GM12878 (cell line): ENCODE measurements around the gene ATP6V1G3. TPM values are rescaled to one million over a fixed set of nuclear protein-coding genes. Genes with fewer than 3 reads are reported as not detected.

Source experiments
- ATAC-seq: fragments of 200-7000 bp; cut with Tn5 transposase; 3 replicates; pipeline ENCODE4 v1.9.1; 2020; ENCODE audit warnings: mild to moderate bottlenecking, moderate library complexity
- BruUV-seq: library from RNA; stranded (reverse); fragments of 400-500 nt; replicated peaks from 2 replicates; lab custom pipeline; 2021; lab: Mats Ljungman, UMichigan
- CTCF ChIA-PET: fragments of 300-600 bp; sonication (Branson Sonifier 250); formaldehyde crosslinking; extraction: SDS; loops from one replicate; lab custom pipeline; 2021; ENCODE audit warnings: inconsistent platforms; lab: Yijun Ruan, JAX
- POLR2A ChIA-PET: fragments of 350-600 bp; formaldehyde crosslinking; extraction: SDS; loops from one replicate; lab custom pipeline; 2021; ENCODE audit warnings: inconsistent platforms; lab: Charles Lee
- RAD21 ChIA-PET: fragments of 300-600 bp; sonication (Branson Sonifier 250); formaldehyde crosslinking; loops from one replicate; lab custom pipeline; 2023; ENCODE audit warnings: antibody characterized with exemption; ENCODE audit not compliant: unreplicated experiment; lab: Charles Lee
- SMC1A ChIA-PET: fragments of 300-600 bp; sonication (Branson Sonifier 250); formaldehyde crosslinking; loops from one replicate; lab custom pipeline; 2023; ENCODE audit not compliant: unreplicated experiment, uncharacterized antibody; lab: Charles Lee
- DNase-seq: peaks from one replicate; pipeline ENCODE4 v3.0.0-alpha.2; 2011; ENCODE audit warnings: low read depth, low spot score
- FAIRE-seq: peaks from 3 replicates; lab custom pipeline; 2011; peaks lifted over from hg19 to GRCh38; lab: Jason Lieb, UNC
- H2AFZ ChIP-seq: 2 replicates; pipeline ENCODE4 v1.6.0; 2011; ENCODE audit warnings: low read depth, low read length, control low read depth; ENCODE audit not compliant: control insufficient read depth
- H3K27ac ChIP-seq: 2 replicates; pipeline ENCODE4 v1.5.1; 2011; ENCODE audit warnings: control low read depth; ENCODE audit not compliant: control insufficient read depth, insufficient read depth
- H3K27me3 ChIP-seq, 2 experiments: replicated peaks in 1 of 2; 2 replicates each; pipeline versions ENCODE4 v1.6.0 to v1.6.1; 2011; ENCODE audit warnings: low read length in 1 of 2; ENCODE audit not compliant: control insufficient read depth in 2 of 2, insufficient read depth in 2 of 2
- H3K36me3 ChIP-seq, 2 experiments: 2 replicates each; pipeline ENCODE4 v1.5.1; 2011; ENCODE audit warnings: low read length in 1 of 2; ENCODE audit not compliant: control insufficient read depth in 2 of 2, insufficient read depth in 2 of 2
- H3K4me1 ChIP-seq: 2 replicates; pipeline ENCODE4 v1.6.1; 2011; ENCODE audit warnings: mild to moderate bottlenecking, low read length, moderate library complexity, mixed read lengths; ENCODE audit not compliant: control insufficient read depth, insufficient read depth
- H3K4me2 ChIP-seq: 2 replicates; pipeline ENCODE4 v1.6.0; 2011; ENCODE audit warnings: control low read depth; ENCODE audit not compliant: control insufficient read depth, insufficient read depth
- H3K4me3 ChIP-seq: fragments of 200-600 bp; sonication (generic); 2 replicates; pipeline ENCODE4 v1.5.1; 2016
- H3K79me2 ChIP-seq: 2 replicates; pipeline ENCODE4 v1.6.0; 2011; ENCODE audit warnings: low read length; ENCODE audit not compliant: control insufficient read depth, insufficient read depth
- H3K9ac ChIP-seq: 2 replicates; pipeline ENCODE4 v1.8.0; 2011; ENCODE audit warnings: low read length, control low read depth, mixed read lengths; ENCODE audit not compliant: control insufficient read depth, insufficient read depth
- H3K9me3 ChIP-seq: replicated peaks from 3 replicates; pipeline ENCODE4 v1.5.1; 2011; ENCODE audit warnings: mild to moderate bottlenecking, low read length; ENCODE audit not compliant: control insufficient read depth, insufficient read depth
- H4K20me1 ChIP-seq: 2 replicates; pipeline ENCODE4 v1.6.0; 2011; ENCODE audit not compliant: control insufficient read depth, insufficient read depth
- BACH1 ChIP-seq: fragments of 450-650 bp; IDR thresholded peaks from 2 replicates; pipeline ENCODE4 v1.6.1; 2017; ENCODE audit warnings: mild to moderate bottlenecking, borderline replicate concordance
- GABPA ChIP-seq: IDR thresholded peaks from 2 replicates; pipeline ENCODE4 v1.6.1; 2014; ENCODE audit warnings: antibody characterized with exemption, low read depth, mild to moderate bottlenecking, inconsistent platforms
- MAX ChIP-seq: IDR thresholded peaks from 2 replicates; pipeline ENCODE4 v1.6.1; 2012; ENCODE audit warnings: low read depth, low read length, improper control_type of control experiment
- MLLT1 ChIP-seq: fragments of 450-650 bp; IDR thresholded peaks from 2 replicates; pipeline ENCODE4 v1.6.1; 2016; ENCODE audit warnings: mild to moderate bottlenecking
- NRF1 ChIP-seq: conservative IDR thresholded peaks from 2 replicates; pipeline ENCODE4 v1.6.1; 2011; ENCODE audit warnings: mild to moderate bottlenecking, low read depth, low read length, improper control_type of control experiment
- RAD51 ChIP-seq: fragments of 450-650 bp; IDR thresholded peaks from 2 replicates; pipeline ENCODE4 v1.6.1; 2016; ENCODE audit warnings: moderate library complexity, mild to moderate bottlenecking, inconsistent platforms
- RB1 ChIP-seq: fragments of 450-650 bp; formaldehyde crosslinking; IDR thresholded peaks from 2 replicates; pipeline ENCODE4 v1.6.1; 2017; ENCODE audit warnings: mild to moderate bottlenecking, borderline replicate concordance
- SMAD1 ChIP-seq: fragments of 450-650 bp; IDR thresholded peaks from 2 replicates; pipeline ENCODE4 v1.6.1; 2018; ENCODE audit warnings: mild to moderate bottlenecking, low read depth; ENCODE audit not compliant: partially characterized antibody
- SREBF1 ChIP-seq: IDR thresholded peaks from 2 replicates; pipeline ENCODE4 v1.6.1; 2012; ENCODE audit warnings: mild to moderate bottlenecking, low read length
- YBX1 ChIP-seq: fragments of 450-650 bp; IDR thresholded peaks from 2 replicates; pipeline ENCODE4 v1.6.1; 2016; ENCODE audit warnings: antibody characterized with exemption
- ZNF24 ChIP-seq: fragments of 450-650 bp; IDR thresholded peaks from 2 replicates; pipeline ENCODE4 v1.6.1; 2017; ENCODE audit warnings: antibody characterized with exemption, mild to moderate bottlenecking
- in situ Hi-C: fragments of 300-500 bp; cut with MboI; formaldehyde crosslinking; loops from 9 replicates; pipeline ENCODE4 v1.14.3; 2018; ENCODE audit warnings: mixed read lengths
- intact Hi-C: fragments of 100-400 bp; cut with micrococcal nuclease; formaldehyde crosslinking; loops from one replicate; pipeline ENCODE4 v1.14.2; 2022; ENCODE audit not compliant: unreplicated experiment
- polyA plus RNA-seq, 11 experiments: library from polyadenylated mRNA; depleted of rRNA in 4 of 11; unstranded in 6 of 11; stranded (reverse) in 5 of 11; fragments of >200 nt; fragmentation: Nextera tagmentation in 4 of 11; fragmentation: Illumina TruSeq in 1 of 11; extraction: Ambion mirVana in 4 of 11; extraction: Trizol in 1 of 11; gene quantifications; 1 replicate in 1 of 11; 2 replicates in 10 of 11; pipeline versions ENCODE4 v1.2.1 to v1.2.3, GENCODE V29; 2011 to 2016; ENCODE audit warnings: inconsistent platforms in 2 of 11, missing spikeins in 2 of 11, low read depth in 1 of 11
- total RNA-seq, 4 experiments: library from RNA; depleted of rRNA in 3 of 4; stranded (reverse); fragments of >200 nt in 3 of 4; fragmentation: Illumina TruSeq in 1 of 4; extraction: Trizol in 1 of 4; gene quantifications; 2 replicates each; pipeline versions ENCODE4 v1.2.1 to v1.2.3, GENCODE V29; 2013 to 2021

Gene ATP6V1G3
- total and polyA plus RNA-seq, 10 of the 15 experiments (the other 5 are each of a cell fraction or from before 2014, with no cell fraction given) = 0.22 TPM; not detected in 9

GRCh38 chr1:198486903-198487302, 53.6 kb downstream of the ATP6V1G3 start:
- Histone ChIP-seq H3K27me3 (no peaks in the 10 kb centered on the region), H3K9ac (no peak overlapping the region), H3K36me3 (no peaks in the 10 kb centered on the region), H4K20me1 (no peaks in the 10 kb centered on the region), H3K9me3 (no peaks in the 10 kb centered on the region), H3K27ac (no peak overlapping the region), H3K4me2 (no peak overlapping the region), H3K4me3 (no peak overlapping the region), H3K4me1 (no peaks in the 10 kb centered on the region), H3K79me2 (no peaks in the 10 kb centered on the region), H2AFZ (no peak overlapping the region)
- DNase-seq (no peak), ATAC-seq (no peak), FAIRE-seq (no peak)
- no TSS peak for BruUV-seq
- intact Hi-C loops = no loop called here
- RAD21 ChIA-PET = interaction anchor here (0.6 to 1.3 kb wide), 2 partner anchors 20 to 208 kb away, joined by 3 read pairs; no protein-coding TSS in a partner anchor
- in situ Hi-C loops = no loop called here
- CTCF ChIA-PET = no interaction called here
- POLR2A ChIA-PET = interaction anchor here (0.6 kb wide), 1 partner anchor 627 kb away, joined by 5 read pairs; no protein-coding TSS in a partner anchor
- TF ChIP-seq RB1 (no peak), MLLT1 (no peak), ZNF24 (no peak), SMAD1 (no peak), RAD51 (no peak), MAX (no peak), YBX1 (no peak), GABPA (no peak), NRF1 (no peak), SREBF1 (no peak), BACH1 (no peak)
- SMC1A ChIA-PET = interaction anchor here (0.7 to 1.2 kb wide), 2 partner anchors 9 to 32 kb away, joined by 3 to 4 read pairs; no protein-coding TSS in a partner anchor
